ENCODE measurements around the gene PKD2L1. TPM values are rescaled to one million over a fixed set of nuclear protein-coding genes. Genes with fewer than 3 reads are reported as not detected.

The PKD2L1 gene
- total and polyA plus RNA-seq, 10 donors = 2.2 to 8.7 (median 3.9) TPM; not detected in 1

GRCh38 chr10:100350914-100351485, 21.0 kb upstream of the PKD2L1 start:
- H3K4me3 ChIP-seq = no peak overlapping the region
- no peak for DNase-seq
- peaks cover 0 to 17% (median 0%) of the 10 kb centered on the region in 7 donors for H3K27me3 ChIP-seq (replicated peaks in 1 of 7)
- H3K4me1 ChIP-seq = peaks cover 0 to 52% (median 16%) of the 10 kb centered on the region in 6 donors
- peaks cover 0 to 46% (median 7%) of the 10 kb centered on the region in 6 donors for H3K36me3 ChIP-seq
- H3K9me3 ChIP-seq = no peaks in the 10 kb centered on the region
- WGBS, 5 donors = 81 to 91% (median 87%) methylated on average over 5 of the region's 5 CpGs
- intact Hi-C loops (cut with DNase I; ENCODE audit: low total_unique reads) = no loop called here
- no peak overlapping the region for H3K27ac ChIP-seq
- no peak for TF ChIP-seq POLR2AphosphoS5 (IDR thresholded peaks at IDR 0.05)
- TF ChIP-seq POLR2A (IDR thresholded peaks at IDR 0.05) = no peak
- TF ChIP-seq CTCF (IDR thresholded peaks at IDR 0.05 in 8 of 11, conservative IDR thresholded peaks at IDR 0.05 in 3 of 11) = no peak

GRCh38 chr10:100349672-100350071, 19.6 kb upstream of the PKD2L1 start:
- WGBS, 5 donors = 89 to 97% (median 90%) methylated on average over 3 of the region's 3 CpGs
- Histone ChIP-seq H3K4me1 (peaks cover 0 to 58% (median 18%) of the 10 kb centered on the region in 6 donors), H3K27ac (no peak overlapping the region), H3K9me3 (no peaks in the 10 kb centered on the region), H3K27me3 (replicated peaks in 1 of 7) (peaks cover 0 to 19% (median 0%) of the 10 kb centered on the region in 7 donors), H3K36me3 (peaks cover 0 to 34% (median 2%) of the 10 kb centered on the region in 6 donors), H3K4me3 (no peak overlapping the region)
- intact Hi-C loops (cut with DNase I; ENCODE audit: low total_unique reads) = no loop called here
- DNase-seq = no peak
- no peak for TF ChIP-seq CTCF (IDR thresholded peaks at IDR 0.05 in 8 of 11, conservative IDR thresholded peaks at IDR 0.05 in 3 of 11)
- TF ChIP-seq POLR2A (IDR thresholded peaks at IDR 0.05) = no peak
- TF ChIP-seq POLR2AphosphoS5 (IDR thresholded peaks at IDR 0.05) = no peak

- Histone ChIP-seq H3K4me1 (peaks cover 0 to 58% (median 18%) of the 10 kb centered on the region in 6 donors), H3K9me3 (no peaks in the 10 kb centered on the region), H3K4me3 (no peak overlapping the region), H3K36me3 (peaks cover 0 to 29% (median 2%) of the 10 kb centered on the region in 6 donors), H3K27ac (no peak overlapping the region), H3K27me3 (replicated peaks in 1 of 7) (peaks cover 0 to 19% (median 0%) of the 10 kb centered on the region in 7 donors)
- TF ChIP-seq CTCF (IDR thresholded peaks at IDR 0.05 in 8 of 11, conservative IDR thresholded peaks at IDR 0.05 in 3 of 11) = no peak
- no peak for TF ChIP-seq POLR2AphosphoS5 (IDR thresholded peaks at IDR 0.05)
- TF ChIP-seq POLR2A (IDR thresholded peaks at IDR 0.05) = no peak
- DNase-seq = no peak
- 83 to 91% (median 84%) methylated on average over 4 to 5 of the region's 5 CpGs for WGBS, 5 donors
- intact Hi-C loops (cut with DNase I; ENCODE audit: low total_unique reads) = no loop called here
Observed at GRCh38 chr10:100349087-100349486, 19.1 kb upstream of the PKD2L1 start.

GRCh38 chr10:100348389-100348927, 18.4 kb upstream of the PKD2L1 start:
- TF ChIP-seq CTCF (IDR thresholded peaks at IDR 0.05 in 8 of 11, conservative IDR thresholded peaks at IDR 0.05 in 3 of 11) = no peak
- no peaks in the 10 kb centered on the region for H3K9me3 ChIP-seq
- DNase-seq = no peak
- peak overlapping the region in 4 of 8 donors; percentile 67 to 78 (median 70) for H3K4me3 ChIP-seq
- 83 to 94% (median 86%) methylated on average over 3 of the region's 3 CpGs for WGBS, 5 donors
- intact Hi-C loops (cut with DNase I; ENCODE audit: low total_unique reads) = no loop called here
- peaks cover 0 to 22% (median under 1%) of the 10 kb centered on the region in 6 donors for H3K36me3 ChIP-seq
- no peak overlapping the region for H3K27ac ChIP-seq
- H3K27me3 ChIP-seq (replicated peaks in 1 of 7) = peaks cover 0 to 19% (median 0%) of the 10 kb centered on the region in 7 donors
- H3K4me1 ChIP-seq = peaks cover 0 to 58% (median 18%) of the 10 kb centered on the region in 6 donors

Data from spleen (tissue), 11 donors.